ENCODE data around the gene NIPAL3.
"Not testable (repeated sequence)": the region's sequence is repeated elsewhere in the genome, so short reads cannot be mapped to it uniquely, and the experiment has no call there.

NIPAL3 gene

GRCh38 chr1:24420547-24420946 lies 4.9 kb downstream of the NIPAL3 start:
- no peak for FAIRE-seq
- DNase-seq (ENCODE audit: insufficient read length, low spot score), result no peak

- no peak for FAIRE-seq
Measured at GRCh38 chr1:24421502-24421901, 5.9 kb downstream of the NIPAL3 start.

DNA sequence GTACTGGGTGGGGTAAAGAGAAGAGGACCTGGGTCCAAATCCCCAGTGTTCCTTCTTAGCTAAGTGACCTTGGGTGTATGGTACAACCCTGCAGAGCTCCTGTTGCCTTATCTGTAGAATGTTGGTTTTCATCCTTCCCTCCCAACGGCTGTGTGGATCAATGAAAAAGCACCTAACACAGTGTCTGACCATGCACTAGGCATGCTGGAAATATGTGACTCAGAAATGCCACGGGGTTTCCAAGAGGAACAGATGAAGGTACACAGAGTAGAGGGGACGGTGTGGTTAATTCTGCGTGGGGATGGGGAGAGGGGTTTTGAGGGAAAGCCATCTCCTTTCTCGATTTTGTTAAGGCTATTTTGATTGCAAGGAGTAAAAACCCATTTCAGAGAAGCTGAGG lies 8.6 kb downstream of the NIPAL3 start:
- FAIRE-seq, result no peak
- DNase-seq (ENCODE audit: insufficient read length, low spot score), result no peak

More at GRCh38 chr1:24421502-24421901, 5.9 kb downstream of the NIPAL3 start:
- DNase-seq (ENCODE audit: insufficient read length, low spot score), result no peak

DNA sequence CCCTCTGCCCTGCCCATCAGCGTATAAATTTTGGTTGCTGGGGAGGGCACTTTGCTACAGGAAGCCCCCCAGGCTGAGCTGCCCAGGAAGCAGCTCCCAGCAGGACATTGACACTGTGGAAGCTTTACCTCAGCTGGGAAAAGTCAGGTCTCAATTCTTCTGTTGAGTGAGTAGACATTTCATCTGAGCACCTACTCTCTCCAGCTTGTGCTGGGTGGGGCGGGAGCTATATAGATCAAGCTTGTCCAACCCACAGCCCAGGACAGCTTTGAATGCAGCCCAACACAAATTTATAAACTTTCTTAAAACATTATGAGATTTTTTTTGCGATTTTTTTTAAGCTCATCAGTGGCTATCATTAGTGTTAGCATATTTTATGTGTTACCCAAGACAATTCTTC lies 9.4 kb downstream of the NIPAL3 start:
- no peak for FAIRE-seq
- DNase-seq (ENCODE audit: insufficient read length, low spot score), result no peak

DNA sequence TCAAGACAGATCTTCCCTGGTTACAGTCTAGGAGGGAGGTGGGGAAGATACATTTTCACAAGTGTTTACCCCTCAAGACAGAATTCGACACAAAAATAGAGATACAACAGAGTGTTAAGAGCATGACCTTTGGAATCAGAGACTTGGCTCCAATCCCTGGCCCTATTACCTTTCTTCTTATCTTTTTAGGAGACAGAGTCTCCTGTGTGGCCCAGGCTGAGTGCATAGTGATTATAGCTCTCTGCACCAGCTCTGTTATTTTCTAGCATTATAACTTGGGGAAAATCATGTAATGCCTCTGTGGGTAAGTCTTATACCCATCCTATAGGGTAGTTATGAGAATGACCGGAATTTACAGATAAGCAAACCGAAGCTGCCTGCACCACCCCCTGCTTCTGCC lies 9.8 kb downstream of the NIPAL3 start:
- DNase-seq (ENCODE audit: insufficient read length, low spot score), result no peak
- no peak for FAIRE-seq

DNA sequence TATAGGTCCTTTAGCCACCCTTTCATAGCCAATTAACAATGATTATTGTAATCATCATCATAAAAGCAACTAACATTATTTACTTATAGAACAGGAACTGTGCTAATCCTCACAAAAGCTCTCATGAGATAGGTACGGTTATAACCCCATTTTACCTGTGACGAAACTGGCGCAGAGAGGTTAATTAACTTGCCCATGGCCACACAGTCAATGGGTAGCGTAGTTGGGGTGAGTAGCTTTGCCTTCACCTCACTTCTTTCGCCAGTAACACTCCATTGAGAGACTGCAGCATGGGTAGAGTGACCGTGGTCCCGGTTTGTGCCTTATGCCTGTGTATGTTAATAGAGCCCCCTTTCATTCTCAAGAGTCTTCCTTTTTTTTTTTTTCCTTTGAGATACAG lies 10.3 kb downstream of the NIPAL3 start:
- FAIRE-seq (no peak), DNase-seq (ENCODE audit: insufficient read length, low spot score) (no peak)

GRCh38 chr1:24426744-24427544 lies 11.3 kb downstream of the NIPAL3 start:
- no peak for DNase-seq (ENCODE audit: insufficient read length, low spot score)
- no peak for FAIRE-seq

GRCh38 chr1:24427545-24427862 lies 11.9 kb downstream of the NIPAL3 start:
- DNase-seq (ENCODE audit: insufficient read length, low spot score) (no peak), FAIRE-seq (no peak)

DNA sequence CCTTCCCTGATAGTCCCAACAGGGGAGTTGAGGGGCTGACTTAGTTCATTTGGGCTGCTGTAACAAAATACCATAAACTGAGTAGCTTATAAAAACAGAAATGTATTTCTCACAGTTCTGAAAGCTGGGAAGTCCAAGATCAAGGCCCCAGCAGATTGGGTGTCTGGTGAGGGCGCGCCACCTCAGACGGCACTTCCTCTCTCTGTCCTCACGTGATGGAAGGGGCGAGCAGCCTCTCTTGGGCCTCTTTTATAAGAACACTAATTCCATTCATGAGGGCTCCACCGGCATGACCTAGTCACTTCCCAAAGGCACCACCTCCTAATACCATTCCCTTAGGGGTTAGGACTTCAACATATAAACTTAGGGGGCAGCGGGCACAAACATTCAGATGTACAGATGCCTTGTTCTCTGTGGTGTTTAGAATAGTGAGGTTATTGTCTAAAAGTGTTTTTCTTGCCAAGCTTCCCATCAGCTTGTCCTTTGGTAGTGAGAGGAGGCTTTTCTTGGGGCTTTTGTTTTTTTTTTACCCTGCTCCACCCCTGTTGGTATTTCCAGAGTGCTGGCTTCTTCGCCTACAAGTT lies 20.3 kb downstream of the NIPAL3 start:
- DNase-seq (ENCODE audit: insufficient read length, low spot score) (no peak), FAIRE-seq (no peak)

DNA sequence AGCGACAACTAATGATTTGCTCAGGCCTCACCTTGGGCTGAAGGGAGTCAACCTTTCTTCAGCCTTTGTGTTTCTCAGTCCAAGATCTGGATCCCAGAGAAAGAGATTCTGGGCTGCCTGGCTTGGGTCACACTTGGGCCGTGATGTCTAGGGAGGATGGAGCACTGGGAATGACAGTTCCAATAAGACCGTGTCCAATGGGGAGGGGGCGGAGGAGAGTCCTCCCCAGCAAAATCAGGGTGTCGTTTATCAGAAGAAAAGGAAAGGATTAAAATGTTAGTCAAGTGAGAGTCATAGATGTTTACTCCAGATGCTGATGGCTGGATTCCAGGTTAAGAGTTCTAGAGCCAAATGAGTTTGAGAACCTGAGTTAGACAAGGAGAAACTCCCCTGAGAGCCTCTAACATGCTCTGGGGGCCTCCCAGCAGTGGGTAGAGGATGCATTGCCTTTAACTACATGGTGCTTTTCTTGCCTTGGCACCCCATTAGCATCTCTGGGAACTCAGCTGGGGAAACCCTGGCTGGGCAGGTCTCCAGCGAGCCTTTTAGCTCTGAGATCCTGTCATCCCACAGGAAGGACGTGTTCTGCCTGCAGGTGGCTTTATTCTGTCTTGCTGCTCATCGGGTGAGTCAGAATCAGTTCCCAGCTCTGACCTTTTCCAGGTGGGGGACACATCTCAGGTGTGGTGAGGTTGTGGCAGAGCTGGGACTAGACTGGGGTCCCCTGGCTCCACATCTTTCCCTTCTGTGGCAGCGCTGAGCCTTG lies 22.2 kb downstream of the NIPAL3 start:
- DNase-seq (ENCODE audit: insufficient read length, low spot score), result no peak
- no peak for FAIRE-seq

DNA sequence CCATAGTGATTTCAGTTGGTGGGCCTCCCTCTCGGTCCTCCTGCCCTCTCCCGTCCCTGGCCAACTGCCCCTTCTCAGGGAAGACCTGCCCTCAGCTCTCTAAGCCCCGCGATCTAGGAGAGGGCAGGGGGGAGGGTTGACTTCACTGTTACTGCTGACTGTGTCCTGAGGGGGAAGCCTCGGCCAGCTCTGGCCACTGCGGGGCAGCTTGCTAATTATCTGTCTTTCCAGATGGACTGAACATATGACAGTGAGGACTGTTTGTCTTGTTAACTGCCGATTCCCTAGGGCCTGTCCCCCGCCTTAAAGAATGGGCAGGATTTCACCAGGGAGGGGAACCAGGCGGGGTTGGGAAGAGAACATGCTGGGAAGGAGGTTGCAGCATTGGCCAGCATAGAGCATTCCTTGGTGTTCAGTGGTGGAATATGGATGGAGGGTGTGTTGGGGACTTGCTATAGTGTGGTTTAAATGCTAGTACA lies 22.9 kb downstream of the NIPAL3 start:
- no peak for FAIRE-seq

GRCh38 chr1:24440436-24440835 lies 24.8 kb downstream of the NIPAL3 start:
- FAIRE-seq (no peak), DNase-seq (ENCODE audit: insufficient read length, low spot score) (no peak)

More for the DNA sequence above, 22.9 kb downstream of the NIPAL3 start:
- DNase-seq (ENCODE audit: insufficient read length, low spot score), result no peak

DNA sequence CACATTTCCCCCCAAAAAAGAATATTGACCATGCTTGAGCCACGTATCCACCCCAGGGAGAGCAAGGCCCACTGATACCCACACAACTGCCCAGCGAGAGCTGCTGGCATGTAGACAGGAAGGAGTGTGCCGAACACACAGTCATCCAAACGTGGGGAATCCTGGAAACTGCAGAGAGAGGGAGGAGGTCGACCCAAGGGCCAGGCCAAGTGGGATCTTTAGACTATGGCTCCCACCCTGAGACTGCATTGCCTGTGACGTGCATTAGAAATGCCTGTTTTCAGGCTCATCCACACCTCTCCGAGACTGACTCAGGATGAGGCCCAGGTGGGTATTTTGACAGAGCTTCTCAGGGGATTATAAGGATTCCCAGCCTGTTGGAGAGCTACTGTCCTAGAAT lies 25.9 kb downstream of the NIPAL3 start:
- no peak for FAIRE-seq
- DNase-seq (ENCODE audit: insufficient read length, low spot score), result no peak

GRCh38 chr1:24441996-24442668 lies 26.5 kb downstream of the NIPAL3 start:
- FAIRE-seq (no peak), DNase-seq (ENCODE audit: insufficient read length, low spot score) (no peak)

GRCh38 chr1:24442764-24443163 lies 27.2 kb downstream of the NIPAL3 start:
- no peak for DNase-seq (ENCODE audit: insufficient read length, low spot score)
- FAIRE-seq, result no peak

GRCh38 chr1:24443241-24443656 lies 27.6 kb downstream of the NIPAL3 start:
- no peak for FAIRE-seq
- DNase-seq (ENCODE audit: insufficient read length, low spot score), result no peak

DNA sequence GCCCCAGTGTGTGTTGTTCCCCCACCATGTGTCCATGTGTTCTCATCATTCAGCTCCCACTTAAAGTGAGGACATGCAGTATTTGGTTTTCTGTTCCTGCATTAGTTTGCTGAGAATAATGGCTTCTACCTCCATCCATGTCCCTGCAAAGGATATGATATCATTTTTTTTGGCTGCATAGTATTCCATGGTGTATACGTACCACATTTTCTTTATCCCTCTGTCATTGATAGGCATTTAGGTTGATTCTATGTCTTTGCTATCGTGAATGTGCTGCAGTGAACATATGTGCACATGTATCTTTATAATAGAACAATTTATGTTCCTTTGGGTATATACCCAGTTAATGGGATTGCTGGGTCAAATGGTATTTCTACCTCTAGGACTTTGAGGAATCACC lies 30.8 kb downstream of the NIPAL3 start:
- not testable (repeated sequence) for DNase-seq (ENCODE audit: insufficient read length, low spot score); FAIRE-seq

DNA sequence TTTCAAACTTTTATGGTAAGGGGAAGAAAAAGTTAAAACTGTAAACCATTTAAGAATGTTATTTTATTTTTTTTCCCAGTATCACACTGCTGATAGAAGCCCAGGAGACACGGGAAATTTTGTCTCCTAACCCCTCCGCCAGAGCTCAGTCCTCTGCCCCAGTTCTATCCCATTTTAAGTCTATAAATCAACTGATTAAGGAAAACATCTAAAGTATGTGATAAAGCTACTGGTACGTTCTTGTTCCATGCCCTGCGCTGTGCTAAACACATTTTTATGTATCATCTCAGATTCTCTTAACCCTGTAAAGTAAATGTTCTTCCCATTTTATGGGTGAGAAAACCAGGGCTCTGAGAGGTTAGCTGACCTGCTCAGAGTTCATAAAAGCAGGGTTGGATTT lies 34.7 kb downstream of the NIPAL3 start:
- FAIRE-seq, result no peak
- no peak for DNase-seq (ENCODE audit: insufficient read length, low spot score)

- FAIRE-seq (no peak), DNase-seq (ENCODE audit: insufficient read length, low spot score) (no peak)
Measured at GRCh38 chr1:24450857-24451397, 35.3 kb downstream of the NIPAL3 start.

DNA sequence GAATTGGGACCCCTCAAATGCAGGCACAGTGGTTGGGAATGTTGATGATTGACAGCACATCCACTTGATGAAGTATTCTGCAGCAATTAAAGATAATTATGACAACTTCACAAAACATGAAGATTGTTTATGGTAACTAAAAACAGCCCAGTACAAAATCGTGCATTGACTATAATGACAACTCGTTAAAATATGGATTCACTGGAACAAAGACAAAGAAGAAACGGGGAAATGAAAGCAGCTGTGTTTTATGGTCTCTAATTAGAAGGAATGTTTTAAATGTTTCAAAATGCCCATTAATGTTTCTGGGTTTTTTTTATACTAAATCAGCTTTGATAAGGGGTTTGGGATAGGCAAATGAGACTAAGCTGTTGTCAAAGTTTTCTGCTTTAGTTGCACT lies 36.1 kb downstream of the NIPAL3 start:
- DNase-seq (ENCODE audit: insufficient read length, low spot score), result no peak
- FAIRE-seq, result no peak

GRCh38 chr1:24452922-24453485 lies 37.4 kb downstream of the NIPAL3 start:
- no peak for DNase-seq (ENCODE audit: insufficient read length, low spot score)
- no peak for FAIRE-seq
